CD4-positive, alpha-beta T cell treated with Interleukin-15 for 1 hour (primary cell): Measurements from ENCODE around the gene SLC25A1.
"Not testable (repeated sequence)": the region's sequence is repeated elsewhere in the genome, so short reads cannot be mapped to it uniquely, and the experiment has no call there.

Source experiments
- DNase-seq: peaks from one replicate; pipeline ENCODE4 v3.0.0-alpha.2; 2020

Gene SLC25A1

GRCh38 chr22:19204640-19205039 is 26.1 kb upstream of the SLC25A1 start:
- DNase-seq, result no peak

- no peak for DNase-seq
Measured at GRCh38 chr22:19203834-19204233, 25.3 kb upstream of the SLC25A1 start.

GRCh38 chr22:19202799-19203186 is 24.3 kb upstream of the SLC25A1 start:
- DNase-seq, result not testable (repeated sequence)

GRCh38 chr22:19201869-19202798 is 23.6 kb upstream of the SLC25A1 start:
- no peak for DNase-seq

- no peak for DNase-seq
Measured at GRCh38 chr22:19201130-19201868, 22.8 kb upstream of the SLC25A1 start.

GRCh38 chr22:19199479-19199878 is 20.9 kb upstream of the SLC25A1 start:
- DNase-seq, result no peak

GRCh38 chr22:19197997-19198865 is 19.7 kb upstream of the SLC25A1 start:
- no peak for DNase-seq

GRCh38 chr22:19196841-19197612 is 18.5 kb upstream of the SLC25A1 start:
- no peak for DNase-seq

- no peak for DNase-seq
Measured at GRCh38 chr22:19195796-19196731, 17.5 kb upstream of the SLC25A1 start.

GRCh38 chr22:19194766-19195536 is 16.4 kb upstream of the SLC25A1 start:
- DNase-seq, result no peak

- DNase-seq, result no peak
Measured at GRCh38 chr22:19193879-19194278, 15.3 kb upstream of the SLC25A1 start.

- no peak for DNase-seq
Measured at GRCh38 chr22:19187716-19188563, 9.4 kb upstream of the SLC25A1 start.

- DNase-seq, result no peak
Measured at GRCh38 chr22:19184276-19184997, 5.9 kb upstream of the SLC25A1 start.

- DNase-seq, result no peak
Measured at GRCh38 chr22:19183216-19183615, 4.7 kb upstream of the SLC25A1 start.

GRCh38 chr22:19182472-19183157 is 4.1 kb upstream of the SLC25A1 start:
- DNase-seq, result no peak

GRCh38 chr22:19181786-19182471 is 3.4 kb upstream of the SLC25A1 start:
- no peak for DNase-seq

- no peak for DNase-seq
Measured at GRCh38 chr22:19180740-19181410, 2.3 kb upstream of the SLC25A1 start.
